Upper lobe of left lung (tissue), 4 donors: Measurements from ENCODE around the gene KLHL10.

Experiments
- CTCF ChIP-seq, 6 experiments: fragments of 450-650 bp in 4 of 6; fragments of 200-600 bp in 2 of 6; sonication (generic) in 2 of 6; IDR thresholded peaks; one replicate each; pipeline ENCODE4 v1.5.1; 2016 to 2019; ENCODE audit warnings: antibody characterized with exemption in 6 of 6
- POLR2A ChIP-seq, 4 donors: fragments of 450-650 bp; IDR thresholded peaks; one replicate each; pipeline ENCODE4 v1.5.1; 2016 to 2017; ENCODE audit warnings: antibody characterized with exemption in 4 of 4, mild to moderate bottlenecking in 2 of 4

GRCh38 chr17:41806685-41807445 is 30.8 kb upstream of the KLHL10 start:
- TF ChIP-seq CTCF (IDR thresholded peaks at IDR 0.05) (no peak), POLR2A (IDR thresholded peaks at IDR 0.05) (no peak)
